GM10266 (cell line): ENCODE data around the gene WDR74.
"Not testable (repeated sequence)": the region's sequence is repeated elsewhere in the genome, so short reads cannot be mapped to it uniquely, and the experiment has no call there.

Experiments used
- DNase-seq: peaks from one replicate; pipeline ENCODE4 v3.0.0; 2012; ENCODE audit errors: extremely low spot score
- TF ChIP-seq, protein P1 (sequence below): IDR thresholded peaks from 2 replicates; pipeline ENCODE4 v1.5.1; 2012; ENCODE audit warnings: mild to moderate bottlenecking, low read depth; ENCODE audit not compliant: control insufficient read depth, insufficient read depth; ENCODE audit errors: missing control alignments

Gene WDR74

GRCh38 chr11:62852523-62853188 lies 13.3 kb upstream of the WDR74 start:
- no peak for DNase-seq
- TF ChIP-seq, protein P1, sequence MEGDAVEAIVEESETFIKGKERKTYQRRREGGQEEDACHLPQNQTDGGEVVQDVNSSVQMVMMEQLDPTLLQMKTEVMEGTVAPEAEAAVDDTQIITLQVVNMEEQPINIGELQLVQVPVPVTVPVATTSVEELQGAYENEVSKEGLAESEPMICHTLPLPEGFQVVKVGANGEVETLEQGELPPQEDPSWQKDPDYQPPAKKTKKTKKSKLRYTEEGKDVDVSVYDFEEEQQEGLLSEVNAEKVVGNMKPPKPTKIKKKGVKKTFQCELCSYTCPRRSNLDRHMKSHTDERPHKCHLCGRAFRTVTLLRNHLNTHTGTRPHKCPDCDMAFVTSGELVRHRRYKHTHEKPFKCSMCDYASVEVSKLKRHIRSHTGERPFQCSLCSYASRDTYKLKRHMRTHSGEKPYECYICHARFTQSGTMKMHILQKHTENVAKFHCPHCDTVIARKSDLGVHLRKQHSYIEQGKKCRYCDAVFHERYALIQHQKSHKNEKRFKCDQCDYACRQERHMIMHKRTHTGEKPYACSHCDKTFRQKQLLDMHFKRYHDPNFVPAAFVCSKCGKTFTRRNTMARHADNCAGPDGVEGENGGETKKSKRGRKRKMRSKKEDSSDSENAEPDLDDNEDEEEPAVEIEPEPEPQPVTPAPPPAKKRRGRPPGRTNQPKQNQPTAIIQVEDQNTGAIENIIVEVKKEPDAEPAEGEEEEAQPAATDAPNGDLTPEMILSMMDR: no peak

DNA sequence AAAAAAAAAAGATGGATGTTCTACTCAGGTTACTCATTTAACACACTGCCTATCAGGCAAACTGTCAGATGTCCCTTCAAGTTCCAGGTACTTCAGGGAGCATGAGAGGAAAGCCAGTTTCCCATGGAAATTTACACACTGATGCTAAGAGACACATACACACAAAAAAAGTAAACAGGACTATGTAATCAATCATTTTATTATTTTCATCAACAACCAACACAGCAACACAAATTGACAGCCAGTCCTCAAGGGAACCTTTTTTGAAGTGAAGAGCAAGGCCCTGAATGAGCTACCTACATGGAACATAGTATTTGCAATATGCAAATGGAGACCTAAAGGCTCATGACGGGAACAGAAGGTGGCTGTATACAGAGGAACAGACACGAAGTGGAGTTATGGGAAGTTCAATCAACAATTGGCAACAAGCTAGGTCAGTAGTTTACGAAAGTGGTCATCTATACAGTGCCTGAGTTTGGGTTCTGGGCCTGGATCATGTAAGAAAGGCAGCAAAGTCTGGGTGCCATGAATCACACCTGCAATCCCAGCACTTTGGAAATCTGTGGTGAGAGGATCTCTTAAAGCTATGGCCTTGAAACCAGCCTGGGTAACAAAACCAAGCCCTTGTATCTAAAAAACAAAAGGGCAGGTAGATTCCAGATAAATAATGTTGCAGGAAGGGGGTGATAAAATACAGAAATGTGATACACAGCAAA lies 12.6 kb upstream of the WDR74 start:
- TF ChIP-seq, protein P1: no peak
- no peak for DNase-seq

GRCh38 chr11:62850911-62851806 lies 11.8 kb upstream of the WDR74 start:
- TF ChIP-seq, protein P1: no peak
- no peak for DNase-seq

- TF ChIP-seq, protein P1: no peak
- DNase-seq: no peak
Observed at GRCh38 chr11:62847767-62848314, 8.5 kb upstream of the WDR74 start.

DNA sequence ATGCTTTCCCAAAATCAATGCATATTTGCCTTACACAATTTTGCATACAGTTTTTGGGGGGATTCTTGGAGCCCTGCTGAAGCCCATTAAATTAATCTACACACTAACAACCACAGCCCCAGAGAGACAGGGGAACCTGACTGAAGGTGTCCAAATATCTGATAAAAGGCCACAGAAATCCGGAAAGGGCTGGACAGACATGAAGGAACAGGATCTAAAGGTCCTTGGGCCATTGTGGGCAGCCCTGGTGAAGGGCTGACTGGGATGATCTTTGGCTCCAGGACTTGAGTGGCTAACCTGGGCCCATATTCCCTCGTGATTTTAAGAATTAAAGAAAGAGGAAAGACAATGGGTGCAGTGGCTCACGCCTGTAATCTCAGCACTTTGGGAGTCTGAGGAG lies 6.8 kb upstream of the WDR74 start:
- no peak for DNase-seq
- TF ChIP-seq, protein P1: no peak

- TF ChIP-seq, protein P1: no peak
Observed at GRCh38 chr11:62844154-62844553, 4.8 kb upstream of the WDR74 start.

DNA sequence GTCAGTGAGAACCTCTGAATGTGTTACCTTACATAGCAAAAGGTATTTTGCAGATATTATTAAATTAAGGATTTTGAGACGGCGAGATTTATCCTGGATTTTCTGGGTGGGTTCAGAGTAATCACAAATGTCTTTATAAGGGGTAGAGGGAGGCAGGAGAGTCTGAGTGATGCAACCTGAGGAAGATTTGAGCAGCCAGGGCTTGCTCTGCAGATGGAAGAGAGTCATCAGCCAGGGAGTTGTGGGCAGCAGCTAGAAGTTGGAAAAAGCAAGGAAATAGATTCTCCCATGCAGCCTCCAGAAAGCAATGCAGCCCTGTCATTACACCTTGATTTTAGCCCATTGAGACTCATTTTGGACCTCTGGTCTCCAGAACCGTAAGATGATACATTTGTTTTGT lies 4.1 kb upstream of the WDR74 start:
- DNase-seq: no peak
- TF ChIP-seq, protein P1: no peak

More at GRCh38 chr11:62844154-62844553, 4.8 kb upstream of the WDR74 start:
- no peak for DNase-seq

DNA sequence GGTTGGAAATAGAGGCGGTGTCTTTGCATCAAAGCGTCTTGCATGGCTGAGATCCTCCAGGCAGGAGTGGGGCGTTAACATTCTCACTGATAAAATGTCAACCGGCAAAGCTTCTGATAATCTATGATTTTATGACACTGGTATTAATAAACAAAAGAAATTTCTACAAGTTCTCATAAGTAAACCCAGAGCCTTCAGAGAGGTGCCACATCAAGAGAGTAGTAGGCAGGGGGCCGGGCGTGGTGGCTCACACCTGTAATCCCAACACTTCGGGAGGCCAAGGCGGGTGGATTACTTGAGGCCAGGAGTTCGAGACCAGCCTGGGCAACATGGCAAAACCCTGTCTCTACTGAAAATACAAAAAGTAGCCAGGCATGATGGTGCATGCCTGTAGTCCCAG lies 3.5 kb upstream of the WDR74 start:
- not testable (repeated sequence) for DNase-seq
